Astrocyte (in vitro differentiated cells and primary cell): Measurements from ENCODE around the gene ATP1A2.

Source experiments
- EZH2 ChIP-seq: IDR thresholded peaks from 2 replicates; pipeline ENCODE4 v1.6.1; 2012; ENCODE audit warnings: mild to moderate bottlenecking, low read length, inconsistent platforms; ENCODE audit not compliant: insufficient read depth
- TF ChIP-seq, protein P1 (sequence below): IDR thresholded peaks from 2 replicates; pipeline ENCODE4 v1.5.1; 2011; ENCODE audit warnings: low read depth, mild to moderate bottlenecking, inconsistent platforms, low read length, moderate library complexity; ENCODE audit not compliant: insufficient read depth

DNA sequence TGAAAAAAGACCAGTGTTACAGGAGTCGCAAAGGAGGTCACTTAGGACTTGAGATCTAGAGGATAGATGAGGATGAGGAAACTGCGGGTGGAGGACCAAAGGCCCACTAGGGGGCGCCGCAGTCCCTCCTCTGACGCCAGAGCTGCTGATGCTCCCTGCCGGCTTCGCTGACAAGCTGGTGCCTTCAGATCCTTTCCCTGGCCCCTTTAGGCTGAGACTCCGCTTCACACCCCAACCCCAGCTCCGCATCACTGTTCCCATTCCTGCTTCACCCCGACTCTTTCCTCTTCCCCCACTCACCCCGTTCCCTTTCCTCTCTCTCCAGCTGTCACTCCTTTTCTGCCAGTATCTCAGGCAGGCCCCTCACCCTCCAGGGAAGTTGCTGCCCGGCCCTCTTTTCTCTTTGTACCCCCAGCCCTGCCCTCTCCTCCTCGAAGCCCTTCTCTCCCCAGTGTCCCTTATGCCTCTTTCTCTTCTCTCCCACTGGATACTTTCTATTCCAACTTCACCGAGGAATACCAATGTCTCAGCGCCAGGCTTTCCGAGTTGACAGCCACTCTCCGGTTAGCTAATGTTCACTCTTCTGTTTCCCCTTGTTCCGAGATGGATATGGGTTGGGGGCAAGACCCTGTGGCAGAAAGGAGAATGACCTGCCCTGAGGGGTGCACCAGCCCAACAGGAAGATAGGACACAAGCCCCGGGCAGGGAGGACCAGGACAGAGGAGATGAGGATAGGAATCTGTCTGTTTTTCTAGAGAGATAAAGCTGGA, 29.7 kb upstream of the ATP1A2 start:
- TF ChIP-seq, protein P1, sequence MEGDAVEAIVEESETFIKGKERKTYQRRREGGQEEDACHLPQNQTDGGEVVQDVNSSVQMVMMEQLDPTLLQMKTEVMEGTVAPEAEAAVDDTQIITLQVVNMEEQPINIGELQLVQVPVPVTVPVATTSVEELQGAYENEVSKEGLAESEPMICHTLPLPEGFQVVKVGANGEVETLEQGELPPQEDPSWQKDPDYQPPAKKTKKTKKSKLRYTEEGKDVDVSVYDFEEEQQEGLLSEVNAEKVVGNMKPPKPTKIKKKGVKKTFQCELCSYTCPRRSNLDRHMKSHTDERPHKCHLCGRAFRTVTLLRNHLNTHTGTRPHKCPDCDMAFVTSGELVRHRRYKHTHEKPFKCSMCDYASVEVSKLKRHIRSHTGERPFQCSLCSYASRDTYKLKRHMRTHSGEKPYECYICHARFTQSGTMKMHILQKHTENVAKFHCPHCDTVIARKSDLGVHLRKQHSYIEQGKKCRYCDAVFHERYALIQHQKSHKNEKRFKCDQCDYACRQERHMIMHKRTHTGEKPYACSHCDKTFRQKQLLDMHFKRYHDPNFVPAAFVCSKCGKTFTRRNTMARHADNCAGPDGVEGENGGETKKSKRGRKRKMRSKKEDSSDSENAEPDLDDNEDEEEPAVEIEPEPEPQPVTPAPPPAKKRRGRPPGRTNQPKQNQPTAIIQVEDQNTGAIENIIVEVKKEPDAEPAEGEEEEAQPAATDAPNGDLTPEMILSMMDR: peak; percentile 81
- TF ChIP-seq EZH2: no peak
